GM18508 (cell line): Measurements from ENCODE around the gene CHAF1A.
A peak's percentile ranks its signal among the peaks of the same experiment; 100 is the strongest.

Experiments
- ATAC-seq: cut with Tn5 transposase; IDR thresholded peaks from one replicate; pipeline ENCODE4 v1.9.1; 2021; ENCODE audit warnings: moderate number of reproducible peaks; ENCODE audit not compliant: insufficient read depth, unreplicated experiment

CHAF1A gene

GRCh38 chr19:4400135-4400936 is 2.1 kb upstream of the CHAF1A start, which contains the start of gene SH3GL1:
Gene SH3GL1 (minus strand): TSS chr19:4400547. CDS start chr19:4400368, 179 bp downstream.
- ATAC-seq: peak; percentile 32

GRCh38 chr19:4401769-4402170 is 670 bp upstream of the CHAF1A start:
- no peak for ATAC-seq

GRCh38 chr19:4403005-4403761 is 743 bp downstream of the CHAF1A start:
- ATAC-seq: no peak

- ATAC-seq: no peak
These were observed 3.5 kb downstream of the CHAF1A start for GRCh38 chr19:4405977-4406376.

GRCh38 chr19:4406626-4407025 is 4.2 kb downstream of the CHAF1A start:
- no peak for ATAC-seq

- ATAC-seq: no peak
These were observed 6.9 kb downstream of the CHAF1A start for GRCh38 chr19:4409123-4409933.

GRCh38 chr19:4413588-4413987 is 11.1 kb downstream of the CHAF1A start:
- no peak for ATAC-seq

- ATAC-seq: no peak
These were observed 11.8 kb downstream of the CHAF1A start for GRCh38 chr19:4414144-4414799.

GRCh38 chr19:4414800-4415321 is 12.4 kb downstream of the CHAF1A start:
- no peak for ATAC-seq

- ATAC-seq: no peak
These were observed 12.9 kb downstream of the CHAF1A start for GRCh38 chr19:4415352-4415751.

GRCh38 chr19:4416268-4416667 is 13.8 kb downstream of the CHAF1A start:
- ATAC-seq: no peak

GRCh38 chr19:4423416-4424126 is 21.1 kb downstream of the CHAF1A start:
- no peak for ATAC-seq

- no peak for ATAC-seq
These were observed 23.1 kb downstream of the CHAF1A start for GRCh38 chr19:4425537-4425936.

GRCh38 chr19:4428326-4428975 is 26.0 kb downstream of the CHAF1A start:
- ATAC-seq: no peak

GRCh38 chr19:4429256-4429655 is 26.8 kb downstream of the CHAF1A start:
- no peak for ATAC-seq

GRCh38 chr19:4429771-4430171 is 27.3 kb downstream of the CHAF1A start:
- ATAC-seq: no peak

GRCh38 chr19:4430760-4431159 is 28.3 kb downstream of the CHAF1A start:
- ATAC-seq: no peak

- no peak for ATAC-seq
These were observed 28.9 kb downstream of the CHAF1A start for GRCh38 chr19:4431296-4431695.
